ENCODE data around the gene PCDH9.

DNA sequence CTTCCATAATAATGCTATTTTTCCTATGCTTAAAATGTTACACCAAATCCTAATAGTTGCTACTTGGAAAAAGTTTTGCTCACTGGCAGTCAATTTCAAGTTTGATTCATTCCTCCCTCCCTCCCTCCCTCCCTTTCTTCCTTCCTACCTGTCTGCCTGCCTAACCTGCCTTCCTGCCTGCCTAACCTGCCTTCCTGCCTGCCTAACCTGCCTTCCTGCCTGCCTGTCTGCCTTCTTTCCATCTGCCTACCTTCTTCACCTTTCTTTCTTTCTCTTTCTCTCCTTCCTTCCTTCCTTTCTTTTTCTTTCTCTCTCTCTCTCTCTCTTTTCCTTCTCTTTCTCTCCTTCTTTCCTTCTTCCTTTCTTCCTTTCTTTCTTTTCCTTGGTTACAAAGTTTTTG lies 418.7 kb downstream of the PCDH9 start:
- TF ChIP-seq, protein P1, sequence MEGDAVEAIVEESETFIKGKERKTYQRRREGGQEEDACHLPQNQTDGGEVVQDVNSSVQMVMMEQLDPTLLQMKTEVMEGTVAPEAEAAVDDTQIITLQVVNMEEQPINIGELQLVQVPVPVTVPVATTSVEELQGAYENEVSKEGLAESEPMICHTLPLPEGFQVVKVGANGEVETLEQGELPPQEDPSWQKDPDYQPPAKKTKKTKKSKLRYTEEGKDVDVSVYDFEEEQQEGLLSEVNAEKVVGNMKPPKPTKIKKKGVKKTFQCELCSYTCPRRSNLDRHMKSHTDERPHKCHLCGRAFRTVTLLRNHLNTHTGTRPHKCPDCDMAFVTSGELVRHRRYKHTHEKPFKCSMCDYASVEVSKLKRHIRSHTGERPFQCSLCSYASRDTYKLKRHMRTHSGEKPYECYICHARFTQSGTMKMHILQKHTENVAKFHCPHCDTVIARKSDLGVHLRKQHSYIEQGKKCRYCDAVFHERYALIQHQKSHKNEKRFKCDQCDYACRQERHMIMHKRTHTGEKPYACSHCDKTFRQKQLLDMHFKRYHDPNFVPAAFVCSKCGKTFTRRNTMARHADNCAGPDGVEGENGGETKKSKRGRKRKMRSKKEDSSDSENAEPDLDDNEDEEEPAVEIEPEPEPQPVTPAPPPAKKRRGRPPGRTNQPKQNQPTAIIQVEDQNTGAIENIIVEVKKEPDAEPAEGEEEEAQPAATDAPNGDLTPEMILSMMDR (IDR thresholded peaks at IDR 0.05), result no peak
- TF ChIP-seq JUND (IDR thresholded peaks at IDR 0.05), result no peak
- TF ChIP-seq RFX5 (IDR thresholded peaks at IDR 0.05; ENCODE audit: low read length), result no peak
- no peak for TF ChIP-seq SMC3 (IDR thresholded peaks at IDR 0.05; ENCODE audit: low read depth, low read length)
- TF ChIP-seq, protein P2, sequence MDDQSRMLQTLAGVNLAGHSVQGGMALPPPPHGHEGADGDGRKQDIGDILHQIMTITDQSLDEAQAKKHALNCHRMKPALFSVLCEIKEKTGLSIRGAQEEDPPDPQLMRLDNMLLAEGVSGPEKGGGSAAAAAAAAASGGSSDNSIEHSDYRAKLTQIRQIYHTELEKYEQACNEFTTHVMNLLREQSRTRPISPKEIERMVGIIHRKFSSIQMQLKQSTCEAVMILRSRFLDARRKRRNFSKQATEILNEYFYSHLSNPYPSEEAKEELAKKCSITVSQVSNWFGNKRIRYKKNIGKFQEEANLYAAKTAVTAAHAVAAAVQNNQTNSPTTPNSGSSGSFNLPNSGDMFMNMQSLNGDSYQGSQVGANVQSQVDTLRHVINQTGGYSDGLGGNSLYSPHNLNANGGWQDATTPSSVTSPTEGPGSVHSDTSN (IDR thresholded peaks at IDR 0.05), result no peak
- no peak for TF ChIP-seq EZH2phosphoT487 (IDR thresholded peaks at IDR 0.05; ENCODE audit: borderline replicate concordance, low read depth)
- TF ChIP-seq POLR2AphosphoS5 (IDR thresholded peaks at IDR 0.05; ENCODE audit: low read depth, low read length), result no peak
- TF ChIP-seq, protein P3, sequence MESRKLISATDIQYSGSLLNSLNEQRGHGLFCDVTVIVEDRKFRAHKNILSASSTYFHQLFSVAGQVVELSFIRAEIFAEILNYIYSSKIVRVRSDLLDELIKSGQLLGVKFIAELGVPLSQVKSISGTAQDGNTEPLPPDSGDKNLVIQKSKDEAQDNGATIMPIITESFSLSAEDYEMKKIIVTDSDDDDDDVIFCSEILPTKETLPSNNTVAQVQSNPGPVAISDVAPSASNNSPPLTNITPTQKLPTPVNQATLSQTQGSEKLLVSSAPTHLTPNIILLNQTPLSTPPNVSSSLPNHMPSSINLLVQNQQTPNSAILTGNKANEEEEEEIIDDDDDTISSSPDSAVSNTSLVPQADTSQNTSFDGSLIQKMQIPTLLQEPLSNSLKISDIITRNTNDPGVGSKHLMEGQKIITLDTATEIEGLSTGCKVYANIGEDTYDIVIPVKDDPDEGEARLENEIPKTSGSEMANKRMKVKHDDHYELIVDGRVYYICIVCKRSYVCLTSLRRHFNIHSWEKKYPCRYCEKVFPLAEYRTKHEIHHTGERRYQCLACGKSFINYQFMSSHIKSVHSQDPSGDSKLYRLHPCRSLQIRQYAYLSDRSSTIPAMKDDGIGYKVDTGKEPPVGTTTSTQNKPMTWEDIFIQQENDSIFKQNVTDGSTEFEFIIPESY (IDR thresholded peaks at IDR 0.05; ENCODE audit: borderline replicate concordance, low read depth), result no peak
- TF ChIP-seq RAD21 (IDR thresholded peaks at IDR 0.05; ENCODE audit: low read length), result no peak

Data from SK-N-SH (cell line).